Large intestine (tissue), 3 donors: ENCODE measurements around the gene ATXN2L. TPM values are rescaled to one million over a fixed set of nuclear protein-coding genes. Genes with fewer than 3 reads are reported as not detected.

Experiments used
- DNase-seq, 2 donors: peaks; one replicate each; pipeline versions ENCODE4 v3.0.0 to v3.0.0-alpha.2; 2013
- H3K27ac ChIP-seq: one replicate; pipeline ENCODE4 v1.5.1; 2013; ENCODE audit warnings: low read length
- H3K27me3 ChIP-seq: 2 replicates; pipeline ENCODE4 v1.6.1; 2013; ENCODE audit warnings: low read length; ENCODE audit not compliant: control insufficient read depth, insufficient read depth
- H3K36me3 ChIP-seq: 2 replicates; pipeline ENCODE4 v1.6.1; 2013; ENCODE audit warnings: low read length; ENCODE audit not compliant: control insufficient read depth, insufficient read depth
- H3K4me1 ChIP-seq: one replicate; pipeline ENCODE4 v1.6.1; 2013; ENCODE audit warnings: low read length; ENCODE audit not compliant: control insufficient read depth, insufficient read depth
- H3K4me3 ChIP-seq: one replicate; pipeline ENCODE4 v1.5.1; 2013; ENCODE audit warnings: low read length
- H3K9me3 ChIP-seq: one replicate; pipeline ENCODE4 v1.6.1; 2013; ENCODE audit warnings: mild to moderate bottlenecking, low read depth, low read length, moderate library complexity; ENCODE audit not compliant: control insufficient read depth
- WGBS: methylation state at CpG from one replicate; pipeline ENCODE4 v1.1.5; 2013; ENCODE audit warnings: low lambda C conversion rate; ENCODE audit not compliant: insufficient coverage; 5-methylcytosine and 5-hydroxymethylcytosine counted together
- polyA plus RNA-seq: library from polyadenylated mRNA; unstranded; fragments of 120-200 nt; gene quantifications from one replicate; pipeline ENCODE4 v1.2.1, GENCODE V29; 2013

ATXN2L gene
- polyA plus RNA-seq, 1 donor = 130 TPM

DNA sequence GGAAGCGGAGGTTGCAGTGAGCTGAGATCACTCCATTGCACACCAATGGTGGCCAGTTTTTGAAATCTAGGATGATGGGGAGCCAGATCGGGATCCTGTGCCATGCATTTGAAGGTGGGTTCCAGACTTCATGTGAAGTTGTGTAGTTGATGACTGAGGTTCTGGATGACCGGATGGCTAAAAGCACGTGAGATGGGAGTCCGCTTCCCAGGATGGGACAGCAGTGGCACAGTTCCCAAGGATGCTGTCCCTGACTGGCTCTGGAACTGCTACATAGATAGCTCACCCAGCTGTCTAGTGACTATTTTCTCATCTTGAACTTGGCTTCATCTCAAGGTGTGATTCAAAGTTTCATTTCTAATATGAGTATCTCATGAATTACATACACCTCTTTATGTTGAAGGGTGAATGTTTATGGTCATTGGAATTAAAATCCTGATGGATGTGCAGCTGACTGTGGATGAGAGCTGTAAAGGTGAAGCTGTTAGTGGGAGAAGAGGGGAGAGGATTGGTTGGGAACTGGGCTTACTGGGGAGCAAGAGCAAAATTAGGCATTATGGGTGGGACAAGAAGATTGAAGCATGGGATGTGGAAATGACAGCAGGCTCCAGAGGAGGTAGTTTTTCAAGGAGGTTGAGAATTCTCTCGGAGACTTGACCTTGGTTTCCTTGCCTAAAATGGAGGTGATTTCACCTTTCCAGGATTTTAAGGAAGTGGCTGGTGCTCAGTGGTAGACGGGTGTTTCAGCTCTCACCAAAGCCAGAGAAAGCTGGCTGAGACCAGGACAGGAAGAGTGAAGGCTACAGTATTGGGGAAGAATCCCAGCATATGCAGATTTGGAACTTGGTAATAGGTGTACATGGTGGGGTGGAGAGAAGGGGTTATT lies 15.1 kb downstream of the ATXN2L start:
- 100% methylated on average over 1 of the region's 7 CpGs for WGBS
- no peak for DNase-seq

GRCh38 chr16:28838558-28838918 lies 15.7 kb downstream of the ATXN2L start:
- no CpG with 5 or more reads among the region's 1 CpG for WGBS
- no peak overlapping the region for H3K4me3 ChIP-seq
- no peak for DNase-seq
- peaks cover 62% of the 10 kb centered on the region for H3K36me3 ChIP-seq
- no peaks in the 10 kb centered on the region for H3K9me3 ChIP-seq
- H3K27me3 ChIP-seq = no peaks in the 10 kb centered on the region
- H3K4me1 ChIP-seq = no peaks in the 10 kb centered on the region
- H3K27ac ChIP-seq = no peak overlapping the region

More for the DNA sequence above, 15.1 kb downstream of the ATXN2L start:
- no peaks in the 10 kb centered on the region for H3K9me3 ChIP-seq
- H3K36me3 ChIP-seq = peaks cover 62% of the 10 kb centered on the region
- H3K27ac ChIP-seq = no peak overlapping the region
- H3K4me1 ChIP-seq = no peaks in the 10 kb centered on the region
- no peaks in the 10 kb centered on the region for H3K27me3 ChIP-seq
- H3K4me3 ChIP-seq = no peak overlapping the region

DNA sequence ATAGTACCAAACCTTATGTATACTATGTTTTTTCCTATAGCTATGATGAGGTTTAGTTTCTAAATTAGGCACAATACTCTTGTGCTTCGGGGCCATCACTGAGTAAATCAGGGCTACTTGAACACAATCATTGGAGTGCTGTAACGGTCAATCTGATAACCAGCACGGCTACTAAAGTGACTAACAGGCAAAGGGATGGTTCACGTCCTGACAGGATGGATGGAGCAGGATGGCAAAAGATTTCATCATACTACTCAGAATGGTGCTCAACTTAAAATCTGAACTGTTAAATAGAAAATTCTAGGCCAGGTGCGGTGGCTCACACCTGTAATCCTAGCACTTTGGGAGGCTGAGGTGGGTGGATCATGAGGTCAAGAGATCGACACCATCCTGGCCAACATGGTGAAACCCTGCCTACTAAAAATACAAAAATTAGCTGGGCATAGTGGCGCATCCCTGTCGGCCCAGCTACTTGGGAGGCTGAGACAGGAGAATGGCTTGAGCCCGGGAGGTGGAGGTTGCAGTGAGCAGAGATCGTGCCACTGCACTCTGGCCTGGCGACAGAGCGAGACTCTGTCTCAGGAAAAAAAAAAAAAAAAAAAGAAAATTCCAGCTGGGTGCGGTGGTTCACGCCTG lies 16.3 kb downstream of the ATXN2L start:
- no peak for DNase-seq
- H3K9me3 ChIP-seq = no peaks in the 10 kb centered on the region
- no peak overlapping the region for H3K27ac ChIP-seq
- H3K27me3 ChIP-seq = no peaks in the 10 kb centered on the region
- WGBS = 93% methylated on average over 3 of the region's 14 CpGs
- no peak overlapping the region for H3K4me3 ChIP-seq
- H3K36me3 ChIP-seq = peaks cover 62% of the 10 kb centered on the region
- H3K4me1 ChIP-seq = no peaks in the 10 kb centered on the region

DNA sequence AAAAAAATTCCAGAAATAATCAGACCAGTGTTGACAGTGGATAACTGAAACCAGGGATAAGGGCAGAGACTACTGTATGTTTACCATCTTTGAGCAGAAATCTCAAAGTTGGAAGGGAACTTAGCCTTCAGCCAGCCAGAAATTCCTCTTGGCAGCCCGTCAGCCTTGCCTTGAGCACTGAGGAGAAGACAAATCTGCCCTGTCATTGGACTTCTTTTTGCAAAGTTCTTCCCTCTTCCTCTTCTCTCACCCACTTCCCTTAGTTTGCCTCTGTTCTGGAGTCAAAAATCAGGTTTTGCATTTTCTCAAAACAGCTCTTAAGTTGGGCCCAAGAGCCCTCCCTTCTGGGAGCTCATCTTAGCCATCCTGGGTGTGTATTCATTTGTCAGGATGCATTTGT lies 17.1 kb downstream of the ATXN2L start:
- Histone ChIP-seq H3K27me3 (no peaks in the 10 kb centered on the region), H3K4me3 (no peak overlapping the region), H3K36me3 (peaks cover 62% of the 10 kb centered on the region), H3K9me3 (no peaks in the 10 kb centered on the region), H3K27ac (no peak overlapping the region), H3K4me1 (peaks cover 3% of the 10 kb centered on the region)
- no peak for DNase-seq
- WGBS = no CpG with 5 or more reads among the region's 1 CpG

- no peak overlapping the region for H3K4me3 ChIP-seq
- no CpG with 5 or more reads among the region's 7 CpGs for WGBS
- H3K4me1 ChIP-seq = peaks cover 17% of the 10 kb centered on the region
- no peak overlapping the region for H3K27ac ChIP-seq
- DNase-seq = no peak
- no peaks in the 10 kb centered on the region for H3K9me3 ChIP-seq
- H3K27me3 ChIP-seq = no peaks in the 10 kb centered on the region
- peaks cover 41% of the 10 kb centered on the region for H3K36me3 ChIP-seq
Observed at GRCh38 chr16:28842696-28843095, 19.9 kb downstream of the ATXN2L start.

DNA sequence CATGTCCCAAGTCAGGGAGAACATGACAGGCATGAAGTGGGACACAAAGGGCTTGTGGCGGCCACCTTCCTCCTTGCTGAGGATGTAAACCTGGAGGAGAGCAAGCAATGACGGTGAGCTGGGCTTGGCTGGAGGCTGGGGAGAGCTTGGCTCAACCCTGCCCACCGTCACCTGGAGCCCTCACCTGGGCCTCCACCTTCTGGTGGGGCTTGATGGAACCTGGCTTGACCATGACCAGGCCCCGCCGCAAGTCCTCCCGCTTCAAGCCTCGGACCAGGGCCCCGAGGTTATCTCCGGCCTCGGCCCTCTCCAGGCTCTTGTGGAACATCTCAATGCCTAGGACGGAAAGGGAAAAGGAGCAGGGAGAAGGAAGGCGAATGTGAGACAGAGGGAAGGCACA lies 21.0 kb downstream of the ATXN2L start:
- H3K4me1 ChIP-seq = peaks cover 17% of the 10 kb centered on the region
- peaks cover 34% of the 10 kb centered on the region for H3K36me3 ChIP-seq
- no peak overlapping the region for H3K27ac ChIP-seq
- no peaks in the 10 kb centered on the region for H3K27me3 ChIP-seq
- DNase-seq = no peak
- no CpG with 5 or more reads among the region's 12 CpGs for WGBS
- no peak overlapping the region for H3K4me3 ChIP-seq
- no peaks in the 10 kb centered on the region for H3K9me3 ChIP-seq

- no peak for DNase-seq
- Histone ChIP-seq H3K27ac (no peak overlapping the region), H3K4me3 (no peak overlapping the region), H3K4me1 (peaks cover 17% of the 10 kb centered on the region), H3K27me3 (no peaks in the 10 kb centered on the region), H3K9me3 (no peaks in the 10 kb centered on the region), H3K36me3 (peaks cover 34% of the 10 kb centered on the region)
- WGBS = no CpG with 5 or more reads among the region's 19 CpGs
Observed at GRCh38 chr16:28844226-28844885, 21.6 kb downstream of the ATXN2L start.

GRCh38 chr16:28845293-28845692 lies 22.5 kb downstream of the ATXN2L start:
- Histone ChIP-seq H3K9me3 (no peaks in the 10 kb centered on the region), H3K27me3 (no peaks in the 10 kb centered on the region), H3K36me3 (peaks cover 34% of the 10 kb centered on the region), H3K4me1 (peaks cover 17% of the 10 kb centered on the region), H3K4me3 (peak overlapping the region; percentile 84), H3K27ac (peak overlapping the region; percentile 43)
- peak; percentile 45 to 62 for DNase-seq
- no CpG with 5 or more reads among the region's 10 CpGs for WGBS

DNA sequence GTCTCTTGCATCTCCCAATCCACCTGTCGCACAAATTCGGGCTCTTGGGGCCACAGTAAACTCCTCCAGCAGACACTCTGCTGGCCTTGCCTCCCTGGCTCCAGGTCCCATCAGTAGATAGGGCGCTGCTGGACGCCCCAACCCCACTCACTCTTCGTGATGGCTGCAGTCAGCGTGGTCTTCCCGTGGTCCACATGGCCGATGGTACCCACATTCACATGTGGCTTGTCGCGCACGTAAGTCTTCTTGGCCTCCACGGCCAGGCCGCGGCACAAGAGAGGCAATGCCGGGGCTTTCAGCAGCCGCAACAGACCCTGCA lies 22.9 kb downstream of the ATXN2L start:
- DNase-seq = peak in 1 of 2 donors; percentile 12
- WGBS = no CpG with 5 or more reads among the region's 16 CpGs

DNA sequence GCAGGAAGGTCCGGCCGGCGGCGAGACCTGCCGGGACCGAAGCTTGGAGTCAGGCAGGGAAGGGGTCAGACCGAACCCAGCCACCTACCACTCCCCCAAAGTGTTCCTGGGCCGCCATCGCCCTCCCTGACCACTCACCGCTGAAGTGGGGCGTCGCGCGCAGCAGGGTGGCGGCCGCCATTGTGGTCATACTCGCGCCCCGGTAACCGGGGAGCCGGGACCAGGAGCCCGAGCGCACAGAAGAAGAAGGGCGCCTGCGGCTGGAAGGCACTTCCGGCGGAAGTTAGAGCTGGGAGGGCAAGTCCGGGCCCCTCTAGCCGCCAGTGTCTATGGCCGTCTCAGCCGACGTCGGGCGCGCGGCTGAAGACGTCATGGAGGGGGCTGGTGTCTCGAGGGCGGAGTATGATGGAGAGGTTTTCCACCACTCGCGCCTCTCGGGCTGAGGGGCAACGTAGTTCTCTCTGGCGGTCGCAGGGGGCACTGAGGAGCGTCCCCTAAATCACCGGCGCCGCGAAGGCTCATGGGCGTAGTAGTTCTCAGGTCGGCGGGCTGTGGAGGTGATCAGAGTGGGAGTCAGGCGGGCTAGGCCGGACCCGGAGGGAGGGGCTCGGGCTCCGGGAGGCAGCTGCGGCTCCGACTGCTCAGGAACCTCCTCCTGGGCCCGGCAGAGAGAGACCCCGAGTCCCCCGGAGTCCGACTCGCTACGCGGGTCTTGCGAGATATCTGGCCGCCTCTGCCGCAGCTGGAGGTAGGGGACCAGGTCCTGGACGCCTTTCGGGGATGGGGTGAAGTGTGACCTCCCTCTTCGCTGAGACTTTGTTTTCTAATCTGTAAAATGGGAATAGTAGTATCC lies 23.5 kb downstream of the ATXN2L start, which contains the start of gene TUFM:
Gene TUFM, minus strand, starts transcription at position 269 of the 853 bp plus-strand sequence. Its CDS starts 79 bp downstream, at position 190.
- H3K9me3 ChIP-seq = no peaks in the 10 kb centered on the region
- H3K4me3 ChIP-seq = peak within 1 kb of the TSS; percentile 84
- H3K27ac ChIP-seq = peak within 1 kb of the TSS; percentile 68
- peaks cover 17% of the 10 kb centered on the region for H3K4me1 ChIP-seq
- peaks cover 34% of the 10 kb centered on the region for H3K36me3 ChIP-seq
- no CpG with 5 or more reads among the region's 73 CpGs for WGBS
- H3K27me3 ChIP-seq = no peaks in the 10 kb centered on the region
- peak; percentile 98 to 99 for DNase-seq

More for the DNA sequence above, 22.9 kb downstream of the ATXN2L start:
- Histone ChIP-seq H3K27me3 (no peaks in the 10 kb centered on the region), H3K36me3 (peaks cover 34% of the 10 kb centered on the region), H3K4me1 (peaks cover 17% of the 10 kb centered on the region), H3K27ac (peak overlapping the region; percentile 43), H3K9me3 (no peaks in the 10 kb centered on the region), H3K4me3 (peak overlapping the region; percentile 84)
